Activated naive CD4-positive, alpha-beta T cell treated with anti-CD3 and anti-CD28 coated beads, Interleukin-2, amount 50 U/mL, for 72 hours (primary cell): ENCODE measurements around the gene EPRS1. TPM values are rescaled to one million over a fixed set of nuclear protein-coding genes. Genes with fewer than 3 reads are reported as not detected.
"Not testable (repeated sequence)": the region's sequence is repeated elsewhere in the genome, so short reads cannot be mapped to it uniquely, and the experiment has no call there.

Source experiments
- ATAC-seq, 2 donors: fragments of 150-1000 bp; cut with Tn5 transposase; 2 replicates each; pipeline ENCODE4 v1.10.0; 2021; ENCODE audit warnings: mild to moderate bottlenecking in 2 of 2, moderate library complexity in 2 of 2
- DNase-seq, 2 donors: peaks; one replicate each; pipeline ENCODE4 v3.0.0; 2021 to 2022; ENCODE audit warnings: low spot score in 2 of 2
- H3K27ac Mint-ChIP-seq, 2 donors: one replicate each; pipeline ENCODE4 v1.8.0; 2022; ENCODE audit warnings: mild to moderate bottlenecking in 2 of 2, mixed read lengths in 2 of 2
- H3K36me3 Mint-ChIP-seq, 2 donors: one replicate each; pipeline ENCODE4 v1.8.0; 2022; ENCODE audit warnings: mixed read lengths in 2 of 2
- H3K9me3 Mint-ChIP-seq, 2 donors: one replicate each; pipeline ENCODE4 v1.8.0; 2022; ENCODE audit warnings: mixed read lengths in 2 of 2
- total RNA-seq, 2 donors: library from RNA; stranded (reverse); gene quantifications; one replicate each; pipeline ENCODE4 v1.2.3, GENCODE V29; 2022

Gene EPRS1
- 100 to 1,000 TPM; 160 to 192 TPM for total RNA-seq

DNA sequence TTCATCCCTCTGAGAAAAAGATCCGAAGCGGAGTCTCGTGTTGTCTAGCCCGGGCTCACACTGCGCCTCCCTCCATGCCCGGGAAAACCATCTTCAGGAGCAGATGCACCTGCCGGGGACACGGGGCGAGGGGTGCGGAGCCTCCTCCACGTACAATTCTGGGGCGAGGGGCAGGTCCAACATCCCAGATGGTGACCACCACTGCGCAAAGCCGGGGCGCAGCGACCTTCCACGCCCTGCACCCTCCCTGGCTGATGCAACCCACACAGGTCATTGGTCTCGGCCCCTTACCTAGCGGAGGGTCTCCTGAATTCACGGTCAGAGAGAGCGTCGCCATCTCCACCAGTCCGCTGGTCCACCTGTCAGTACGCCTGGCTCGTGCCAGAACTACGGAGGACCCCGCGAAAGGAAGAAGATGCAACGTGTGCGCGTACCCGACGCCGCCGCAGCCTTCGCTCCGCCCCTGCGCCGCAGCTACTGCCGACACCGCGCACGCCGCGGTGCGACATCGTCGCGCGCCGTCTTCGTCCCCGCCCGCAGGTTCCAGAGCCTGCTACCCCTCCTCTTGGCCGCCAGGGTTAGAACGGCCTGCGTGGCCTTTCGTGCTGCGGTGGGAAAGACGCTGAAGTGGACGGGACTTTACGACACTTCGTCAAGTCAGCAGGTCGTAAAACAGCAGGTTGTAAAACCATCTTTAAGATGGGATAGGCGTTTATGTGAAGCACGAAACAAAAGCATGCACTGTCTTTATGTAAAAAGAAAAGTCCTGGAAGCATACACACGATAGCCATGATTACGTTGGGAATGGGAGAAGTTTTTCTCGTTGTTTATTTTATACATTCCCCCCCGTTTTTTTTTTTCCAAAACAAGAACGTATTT lies at the start of gene EPRS1:
EPRS1 (minus strand) TSS at position 454 of the 879 bp plus-strand sequence; CDS start at position 337, 117 bp downstream.
- Mint-ChIP-seq H3K9me3 (no peaks in the 10 kb centered on the region), H3K27ac (peak within 1 kb of the TSS; percentile 97), H3K36me3 (peaks cover 17 to 18% of the 10 kb centered on the region in 2 donors)
- DNase-seq (peak; percentile 92 to 95), ATAC-seq (peak; percentile 98 to 99)

DNA sequence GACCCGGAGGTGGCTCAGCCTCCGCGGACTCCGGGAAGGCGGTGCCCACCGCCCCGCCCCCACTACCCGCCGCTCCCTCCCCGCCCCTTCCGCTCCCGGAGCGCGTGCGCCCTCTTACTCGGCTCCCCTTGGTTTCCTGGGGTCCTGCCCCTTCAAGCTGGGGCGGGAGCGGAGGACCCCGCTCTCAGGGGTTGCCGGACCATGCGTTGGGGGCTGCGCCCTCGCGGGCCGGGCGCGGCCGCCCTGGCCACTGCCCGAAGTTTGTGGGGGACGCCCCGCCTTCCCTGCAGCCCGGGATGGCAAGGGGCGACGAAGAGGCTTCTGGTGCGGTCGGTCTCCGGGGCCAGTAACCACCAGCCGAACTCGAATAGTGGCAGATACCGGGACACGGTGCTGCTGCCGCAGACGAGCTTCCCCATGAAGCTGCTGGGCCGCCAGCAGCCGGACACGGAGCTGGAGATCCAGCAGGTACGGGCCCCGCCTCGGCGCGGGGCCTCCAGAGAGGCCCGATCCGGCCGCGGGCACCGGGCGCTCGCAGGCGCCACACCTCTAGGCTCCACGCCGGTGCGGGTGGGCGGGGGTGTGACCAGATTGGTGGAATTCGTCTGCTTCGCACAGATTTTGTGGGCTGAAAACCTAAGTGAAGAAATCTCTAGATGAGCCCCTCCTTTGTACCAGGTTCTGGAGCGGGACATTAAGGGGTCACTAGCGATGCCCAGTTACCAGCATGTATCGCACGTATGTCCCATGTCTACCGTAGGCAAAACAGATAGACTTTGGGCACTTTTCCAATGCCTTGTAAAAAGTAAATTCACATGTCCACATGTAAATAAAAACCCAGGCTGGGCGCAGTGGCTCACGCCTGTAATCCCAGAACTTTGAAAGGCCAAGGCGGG lies 48.0 kb upstream of the EPRS1 start, which contains the start of gene IARS2:
IARS2 (plus strand) TSS at position 117 of the 896 bp plus-strand sequence; CDS start at position 202, 85 bp downstream.
- H3K9me3 Mint-ChIP-seq, result no peaks in the 10 kb centered on the region
- DNase-seq (peak; percentile 88 to 92), ATAC-seq (peak; percentile 76 to 83)
- peaks cover 16 to 17% of the 10 kb centered on the region in 2 donors for H3K36me3 Mint-ChIP-seq
- peak within 1 kb of the TSS in 1 of 2 donors; percentile 72 for H3K27ac Mint-ChIP-seq

DNA sequence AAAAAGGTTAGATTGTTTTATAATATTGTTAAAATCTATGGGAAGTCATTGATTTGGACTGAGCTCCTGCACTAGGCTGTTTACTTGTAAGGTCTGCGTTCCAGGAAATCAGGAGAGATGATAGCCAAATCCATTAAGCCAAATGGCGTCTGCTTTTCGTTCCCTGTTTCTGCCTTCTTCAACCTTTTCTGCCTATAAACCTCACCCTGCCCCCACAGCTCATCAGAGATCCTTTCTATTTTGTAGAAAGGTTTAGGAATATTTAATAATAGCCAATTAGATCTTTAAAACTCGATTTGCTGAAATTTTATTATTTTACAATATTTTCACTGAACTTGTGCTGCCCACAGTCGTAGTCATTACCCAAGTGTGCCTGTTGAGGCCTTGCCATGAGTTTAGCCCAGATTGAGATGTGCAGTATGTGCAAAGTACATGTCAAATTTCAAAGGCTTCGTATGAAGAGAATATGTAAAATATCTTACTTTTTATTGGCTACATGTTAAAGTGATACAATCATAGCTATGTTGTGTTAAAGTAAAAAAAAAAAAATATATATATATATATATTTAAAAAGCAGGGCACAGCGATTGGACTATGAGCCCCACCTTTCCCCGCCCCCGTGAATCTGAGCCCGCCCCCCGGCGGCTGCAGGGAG lies 47.2 kb upstream of the EPRS1 start:
- ATAC-seq, result peak in 1 of 2 donors; percentile 4
- H3K36me3 Mint-ChIP-seq, result peaks cover 20 to 21% of the 10 kb centered on the region in 2 donors
- peak overlapping the region in 1 of 2 donors; percentile 72 for H3K27ac Mint-ChIP-seq
- no peaks in the 10 kb centered on the region for H3K9me3 Mint-ChIP-seq
- no peak for DNase-seq

DNA sequence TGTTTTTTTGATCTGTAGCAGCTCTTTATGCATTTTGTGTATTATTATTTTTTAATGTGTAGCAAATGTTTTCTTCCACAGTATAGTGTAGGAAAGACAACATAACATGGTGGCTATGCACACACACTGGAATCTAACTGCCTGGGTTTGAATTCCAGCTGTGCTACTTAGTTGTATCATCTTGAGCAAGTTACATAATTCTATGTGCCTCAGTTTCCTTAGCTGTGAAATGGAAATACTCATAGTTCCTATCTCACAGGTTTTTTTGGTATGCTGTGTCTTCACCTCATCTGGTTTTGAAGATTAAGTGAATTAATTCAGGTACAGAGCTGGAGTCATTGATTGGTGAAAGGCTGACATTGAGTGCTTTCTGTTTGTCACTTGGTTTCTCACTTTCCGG lies 46.4 kb upstream of the EPRS1 start:
- Mint-ChIP-seq H3K9me3 (no peaks in the 10 kb centered on the region), H3K36me3 (peaks cover 15 to 16% of the 10 kb centered on the region in 2 donors), H3K27ac (no peak overlapping the region)
- no peak for DNase-seq
- no peak for ATAC-seq

DNA sequence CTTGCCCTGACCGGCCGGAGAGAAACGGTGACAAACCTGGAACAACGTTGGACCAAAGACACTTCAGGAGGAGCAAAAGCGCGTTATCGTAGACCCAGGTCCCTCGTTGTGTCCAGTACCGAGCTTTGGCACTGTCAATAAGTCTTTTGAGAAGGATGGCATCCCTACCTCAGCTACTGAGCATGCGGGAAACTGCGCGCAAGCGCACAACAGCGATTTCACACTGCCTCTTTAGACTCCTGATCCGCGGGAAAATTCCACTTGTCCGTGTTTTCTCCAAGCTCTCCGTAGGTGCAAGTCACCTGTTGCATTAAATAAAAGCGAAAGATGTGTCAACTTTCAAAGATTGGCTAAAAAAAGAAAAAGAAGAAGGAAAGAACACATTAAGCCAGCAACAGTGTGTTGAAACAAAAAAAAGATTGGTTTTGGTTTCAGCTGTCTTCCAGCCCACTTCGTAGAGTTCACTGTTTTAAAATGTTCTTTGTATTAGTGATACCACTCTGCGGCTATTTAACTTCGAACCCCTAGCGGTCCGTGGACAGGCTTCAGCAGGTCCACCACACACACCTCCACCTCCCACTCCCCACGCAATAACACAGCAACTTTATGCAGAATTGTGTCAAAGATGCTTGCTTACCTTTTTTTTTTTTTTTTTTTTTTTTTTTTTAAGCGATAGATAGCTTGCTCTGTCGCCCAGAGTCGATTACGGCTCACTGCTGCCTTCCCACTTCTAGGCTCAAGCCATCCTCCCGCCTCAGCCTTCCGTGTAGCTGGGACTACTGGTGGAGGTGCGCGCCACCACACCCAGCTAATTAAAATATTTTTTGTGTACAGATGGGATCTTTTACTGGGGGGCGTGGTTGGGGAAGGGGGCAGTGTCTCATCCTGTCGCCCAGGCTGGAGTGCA lies 43.6 kb upstream of the EPRS1 start, which contains the start of gene BPNT1:
BPNT1 (minus strand) TSS at position 139 of the 907 bp plus-strand sequence. CDS start 9,942 bp downstream, outside the sequence.
- ATAC-seq (peak; percentile 77 to 78), DNase-seq (peak; percentile 95 to 99)
- Mint-ChIP-seq H3K36me3 (peaks cover 10% of the 10 kb centered on the region in 2 donors), H3K9me3 (no peaks in the 10 kb centered on the region), H3K27ac (peak within 1 kb of the TSS; percentile 87 to 96)

DNA sequence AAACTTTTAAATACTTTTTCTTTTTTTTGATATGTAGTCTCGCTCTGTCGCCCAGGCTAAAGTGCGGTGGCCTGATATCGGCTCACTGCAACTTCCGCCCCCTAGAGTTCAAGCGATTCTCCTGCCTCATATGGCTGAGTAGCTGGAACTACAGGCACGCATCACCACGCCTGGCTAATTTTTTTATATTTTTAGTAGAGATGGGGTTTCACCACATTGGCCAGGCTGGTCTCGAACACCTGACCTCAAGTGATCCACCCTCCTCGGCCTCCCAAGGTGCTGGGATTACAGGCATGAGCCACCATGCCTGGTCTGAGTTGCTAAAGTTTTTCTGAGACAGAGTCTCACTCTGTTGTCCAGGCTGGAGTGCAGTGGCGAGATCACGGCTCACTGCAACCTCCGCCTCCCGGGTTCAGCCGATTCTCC lies 40.0 kb upstream of the EPRS1 start:
- ATAC-seq, H3K9me3 Mint-ChIP-seq, DNase-seq, H3K36me3 Mint-ChIP-seq, H3K27ac Mint-ChIP-seq: not testable (repeated sequence)

DNA sequence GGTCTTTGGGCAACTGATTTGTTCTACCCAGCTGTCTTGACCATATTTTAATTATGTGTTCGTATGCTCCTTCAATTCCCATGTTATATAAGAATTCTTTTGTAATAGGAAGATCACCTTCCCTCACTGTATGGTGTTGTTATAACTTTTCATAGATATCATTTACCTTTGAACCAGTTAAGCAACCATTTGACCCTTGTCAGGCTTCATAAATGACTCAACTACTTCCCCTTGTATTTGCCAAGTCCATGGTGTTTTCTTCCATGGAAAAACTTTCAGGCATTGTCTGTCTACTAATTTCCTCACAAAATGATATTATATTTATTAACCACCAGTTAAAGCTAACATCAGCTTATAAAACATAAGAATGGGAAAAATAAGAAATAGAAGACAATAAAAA lies 38.2 kb upstream of the EPRS1 start:
- H3K9me3 Mint-ChIP-seq, result no peaks in the 10 kb centered on the region
- DNase-seq (no peak), ATAC-seq (no peak)
- peaks cover 6% of the 10 kb centered on the region in 2 donors for H3K36me3 Mint-ChIP-seq
- no peak overlapping the region for H3K27ac Mint-ChIP-seq

DNA sequence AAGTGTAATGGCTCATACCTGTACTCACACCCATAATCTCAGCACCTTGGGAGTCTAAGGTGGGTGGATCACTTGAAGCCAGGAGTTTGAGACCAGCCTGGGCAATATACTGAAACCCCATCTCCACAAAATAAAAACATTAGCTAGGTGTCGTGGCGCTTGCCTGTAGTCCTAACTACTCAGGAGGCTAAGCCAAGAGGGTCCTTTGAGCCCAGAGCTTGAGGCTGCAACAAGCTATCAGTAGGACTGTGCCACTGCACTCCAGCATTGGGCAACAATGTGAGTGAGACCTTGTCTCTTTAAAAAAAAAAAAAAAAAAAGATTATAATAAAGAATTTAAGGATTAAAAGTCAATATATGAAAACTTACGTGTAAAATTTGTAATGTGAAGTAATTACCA lies 31.6 kb upstream of the EPRS1 start:
- ATAC-seq (peak in 1 of 2 donors; percentile 62), DNase-seq (no peak)
- Mint-ChIP-seq H3K9me3 (no peaks in the 10 kb centered on the region), H3K27ac (no peak overlapping the region), H3K36me3 (no peaks in the 10 kb centered on the region)

DNA sequence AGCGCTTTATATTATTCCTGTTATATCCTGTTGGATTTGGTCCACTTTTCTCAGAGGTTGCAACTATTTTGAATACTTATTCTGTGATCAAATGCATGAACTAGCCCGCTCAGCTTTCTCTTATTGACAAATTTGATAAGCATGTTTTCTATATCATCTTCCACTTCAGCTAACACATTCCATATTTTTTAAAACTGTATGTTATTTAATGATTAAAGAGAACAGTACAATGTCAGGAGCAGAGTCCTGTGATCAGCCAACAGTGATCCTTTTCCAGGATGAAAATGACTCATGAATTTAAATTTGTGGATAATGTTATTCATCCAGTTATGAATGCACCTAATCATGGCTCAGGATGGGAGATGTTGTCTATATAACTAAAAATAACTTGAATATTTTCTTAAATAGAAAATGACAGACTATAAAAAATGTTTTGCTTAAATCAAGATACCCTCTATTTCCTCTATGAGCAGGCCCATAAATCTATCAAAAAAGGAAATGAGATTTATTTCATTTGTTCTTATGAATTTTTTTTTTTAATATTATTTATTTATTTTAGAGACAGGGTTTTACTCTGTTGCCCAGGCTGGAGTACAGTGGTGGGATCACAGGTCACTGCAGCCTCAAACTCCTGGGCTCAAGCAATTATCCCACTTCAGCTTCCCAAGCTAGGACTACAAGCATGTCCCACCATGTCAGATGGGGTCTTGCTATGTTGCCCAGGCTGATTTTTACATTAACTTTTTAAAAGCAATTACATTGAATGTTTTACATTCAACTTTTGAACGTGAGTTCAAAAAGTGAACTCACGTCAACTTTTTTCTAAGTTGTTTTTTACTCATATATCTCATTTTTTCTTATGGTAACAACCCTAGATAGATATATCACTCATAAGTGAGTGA lies 30.8 kb upstream of the EPRS1 start:
- H3K36me3 Mint-ChIP-seq, result no peaks in the 10 kb centered on the region
- DNase-seq, result no peak
- no peak overlapping the region for H3K27ac Mint-ChIP-seq
- ATAC-seq, result no peak
- H3K9me3 Mint-ChIP-seq, result no peaks in the 10 kb centered on the region

DNA sequence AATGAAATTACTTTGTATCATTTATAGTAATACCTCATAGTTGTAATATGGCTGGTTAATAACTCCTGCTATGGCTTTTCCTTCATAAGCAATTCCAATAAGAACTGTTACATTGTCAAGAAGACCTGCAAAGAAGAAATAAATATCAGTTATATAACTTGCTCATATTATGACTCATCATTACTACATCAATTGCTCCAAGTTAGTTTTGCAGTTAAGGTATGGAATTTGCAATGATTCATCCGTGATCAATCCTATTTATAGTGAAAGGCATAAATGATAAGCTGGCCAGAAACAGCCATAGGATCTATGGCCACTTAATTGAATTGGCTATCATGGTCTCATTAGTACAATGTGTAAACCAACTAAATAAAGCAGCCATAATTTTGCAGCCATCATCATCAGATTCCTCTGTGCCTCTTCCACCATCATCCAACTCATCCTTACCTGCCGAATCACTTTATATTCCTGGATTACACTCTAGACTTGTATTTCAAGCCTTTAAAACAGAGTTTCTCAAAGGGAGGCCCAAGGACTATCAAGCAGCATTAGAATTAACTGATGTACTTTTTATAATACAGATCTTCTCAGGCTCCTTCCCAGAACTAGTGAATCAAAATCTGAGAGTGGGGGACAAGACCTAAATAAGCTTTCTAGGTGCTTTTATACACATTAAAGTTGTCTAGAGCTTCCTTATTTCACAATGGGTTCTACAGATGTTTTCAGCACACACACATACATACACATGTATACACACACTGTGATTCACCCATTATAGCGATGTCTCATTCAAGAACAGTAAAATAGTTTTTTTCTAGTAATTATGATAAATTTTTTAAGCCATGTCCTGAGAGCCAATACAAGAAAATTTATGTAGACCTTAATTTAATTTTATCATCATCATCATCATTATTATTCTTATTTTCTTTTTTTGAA lies 21.2 kb upstream of the EPRS1 start:
- Mint-ChIP-seq H3K9me3 (no peaks in the 10 kb centered on the region), H3K36me3 (peaks cover 3 to 10% of the 10 kb centered on the region in 2 donors), H3K27ac (peak overlapping the region in 1 of 2 donors; percentile 24)
- no peak for ATAC-seq
- DNase-seq, result no peak

DNA sequence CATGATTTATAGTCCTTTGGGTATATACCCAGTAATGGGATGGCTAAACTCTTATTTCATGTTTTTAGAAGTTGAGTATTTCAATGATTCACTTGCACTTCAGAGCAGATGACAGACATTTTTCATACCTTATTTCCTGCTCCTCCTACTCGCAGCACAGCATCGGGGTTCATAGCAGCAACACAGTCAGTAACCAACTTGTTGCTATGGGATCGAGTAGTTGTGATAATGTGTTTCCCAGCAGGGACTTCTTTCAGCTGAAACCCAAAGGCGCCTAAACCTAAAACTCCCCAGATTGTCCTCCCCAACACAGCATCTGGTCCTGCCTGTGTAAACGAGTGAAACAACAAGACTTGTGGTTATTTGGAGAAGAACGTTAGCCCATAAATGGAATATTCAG lies 16.3 kb upstream of the EPRS1 start:
- H3K27ac Mint-ChIP-seq, result no peak overlapping the region
- H3K9me3 Mint-ChIP-seq, result no peaks in the 10 kb centered on the region
- DNase-seq, result no peak
- ATAC-seq, result no peak
- H3K36me3 Mint-ChIP-seq, result peaks cover 6 to 13% of the 10 kb centered on the region in 2 donors

DNA sequence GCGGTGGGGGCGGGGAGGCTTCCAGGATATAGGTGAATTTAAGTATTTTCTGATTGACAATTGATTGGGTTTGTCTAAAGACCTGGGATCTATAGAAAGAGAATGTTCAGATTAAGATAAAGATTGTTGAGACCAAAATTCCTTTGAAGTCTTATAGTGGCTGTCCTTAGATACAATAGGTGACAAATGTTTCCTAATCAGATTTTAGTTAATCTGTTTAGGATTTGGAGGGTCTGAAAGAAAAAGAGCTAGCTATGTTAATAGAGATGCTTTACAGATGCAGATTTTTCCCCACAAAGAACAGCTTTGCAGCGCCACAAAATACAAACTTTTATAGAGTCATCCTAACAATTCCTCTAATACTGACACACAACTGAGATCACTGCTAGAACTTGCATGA lies 14.6 kb upstream of the EPRS1 start:
- H3K9me3 Mint-ChIP-seq, result no peaks in the 10 kb centered on the region

DNA sequence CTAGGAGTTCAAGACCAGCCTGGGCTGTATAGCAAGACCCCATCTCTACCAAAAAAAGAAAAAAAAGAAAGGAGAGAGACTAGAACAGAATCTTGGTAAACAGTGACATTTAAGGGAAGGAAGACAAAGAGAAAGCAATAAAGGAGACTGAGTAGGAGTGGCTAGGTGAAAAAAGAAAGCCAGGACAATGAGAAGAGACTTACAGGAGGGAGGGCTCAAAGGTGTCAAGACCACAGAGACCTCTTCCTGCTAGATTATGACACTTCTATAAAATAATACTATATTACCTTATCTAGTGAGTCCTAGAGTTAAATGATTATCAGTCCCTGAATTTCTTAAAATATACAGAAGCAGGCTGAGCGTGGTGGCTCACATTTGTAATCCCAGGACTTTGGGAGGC lies 10.1 kb upstream of the EPRS1 start:
- Mint-ChIP-seq H3K9me3 (no peaks in the 10 kb centered on the region), H3K36me3 (no peaks in the 10 kb centered on the region), H3K27ac (peak overlapping the region; percentile 11 to 62)
- ATAC-seq, result no peak
- DNase-seq, result no peak

More for the DNA sequence above, 14.6 kb upstream of the EPRS1 start:
- no peak overlapping the region for H3K27ac Mint-ChIP-seq
- DNase-seq (no peak), ATAC-seq (no peak)
- H3K36me3 Mint-ChIP-seq, result peaks cover 6 to 13% of the 10 kb centered on the region in 2 donors
